HepG2 (cell line): Measurements from ENCODE around the gene QPCT. TPM values are rescaled to one million over a fixed set of nuclear protein-coding genes. Genes with fewer than 3 reads are reported as not detected.

Source experiments
- ARID4A ChIP-seq: sonication (generic); formaldehyde crosslinking; IDR thresholded peaks from 2 replicates; pipeline ENCODE4 v1.5.0; 2020; ENCODE audit warnings: mild to moderate bottlenecking, missing genetic modification reagents, borderline replicate concordance
- BCL3 ChIP-seq: sonication (generic); formaldehyde crosslinking; IDR thresholded peaks from 2 replicates; pipeline ENCODE4 v1.5.1; 2020; ENCODE audit warnings: mild to moderate bottlenecking, missing genetic modification reagents, moderate library complexity
- CCDC6 ChIP-seq: sonication (generic); formaldehyde crosslinking; IDR thresholded peaks from 2 replicates; pipeline ENCODE4 v1.8.1; 2022; ENCODE audit warnings: mild to moderate bottlenecking, missing genetic modification reagents, moderate library complexity
- CHCHD3 ChIP-seq: sonication (generic); formaldehyde crosslinking; IDR thresholded peaks from 2 replicates; pipeline ENCODE4 v1.8.0; 2022; ENCODE audit warnings: mild to moderate bottlenecking, missing genetic modification reagents, moderate library complexity
- FOXK2 ChIP-seq: fragments of 450-650 bp; IDR thresholded peaks from 2 replicates; pipeline ENCODE4 v1.6.1; 2016
- GZF1 ChIP-seq: sonication (generic); formaldehyde crosslinking; IDR thresholded peaks from 2 replicates; pipeline ENCODE4 v1.5.1; 2020; ENCODE audit warnings: mild to moderate bottlenecking, missing genetic modification reagents
- HIVEP1 ChIP-seq: sonication (generic); formaldehyde crosslinking; IDR thresholded peaks from 2 replicates; pipeline ENCODE4 v1.4.0; 2020; ENCODE audit warnings: mild to moderate bottlenecking, missing genetic modification reagents
- HNRNPL ChIP-seq: fragments of 200-400 bp; formaldehyde crosslinking; IDR thresholded peaks from 2 replicates; pipeline ENCODE4 v1.6.1; 2017; ENCODE audit warnings: mild to moderate bottlenecking, low read depth, low read length
- KLF15 ChIP-seq: sonication (generic); formaldehyde crosslinking; IDR thresholded peaks from 2 replicates; pipeline ENCODE4 v1.8.1; 2023; ENCODE audit warnings: borderline replicate concordance, mild to moderate bottlenecking, inconsistent platforms, missing genetic modification reagents, mixed read lengths
- KLF9 ChIP-seq: IDR thresholded peaks from 2 replicates; pipeline ENCODE4 v1.6.1; 2016; ENCODE audit warnings: low read depth
- MIER3 ChIP-seq: IDR thresholded peaks from 2 replicates; pipeline ENCODE4 v1.6.1; 2016; ENCODE audit warnings: missing compliant biosample characterization, borderline replicate concordance
- MXI1 ChIP-seq: IDR thresholded peaks from 3 replicates; pipeline ENCODE4 v1.6.1; 2012; ENCODE audit warnings: low read depth, low read length, inconsistent platforms, borderline replicate concordance
- NFKB2 ChIP-seq: sonication (generic); formaldehyde crosslinking; IDR thresholded peaks from 2 replicates; pipeline ENCODE4 v1.4.0; 2020; ENCODE audit warnings: missing genetic modification reagents, borderline replicate concordance
- PHF21A ChIP-seq: sonication (generic); formaldehyde crosslinking; IDR thresholded peaks from 2 replicates; pipeline ENCODE4 v1.5.0; 2020; ENCODE audit warnings: mild to moderate bottlenecking, missing genetic modification reagents
- RARG ChIP-seq: sonication (generic); formaldehyde crosslinking; IDR thresholded peaks from 2 replicates; pipeline ENCODE4 v1.4.0; 2020; ENCODE audit warnings: low read depth, mild to moderate bottlenecking, missing genetic modification reagents
- RXRB ChIP-seq: IDR thresholded peaks from 2 replicates; pipeline ENCODE4 v1.6.1; 2016; ENCODE audit warnings: borderline replicate concordance, missing genetic modification reagents, missing compliant biosample characterization
- SNRNP70 ChIP-seq: fragments of 200-400 bp; formaldehyde crosslinking; IDR thresholded peaks from 2 replicates; pipeline ENCODE4 v1.6.1; 2017; ENCODE audit warnings: mild to moderate bottlenecking, low read depth, low read length, moderate library complexity
- SPEN ChIP-seq: sonication (generic); formaldehyde crosslinking; IDR thresholded peaks from 2 replicates; pipeline ENCODE4 v1.5.1; 2020; ENCODE audit warnings: low read depth, mild to moderate bottlenecking, missing genetic modification reagents
- ZNF460 ChIP-seq: sonication (generic); formaldehyde crosslinking; IDR thresholded peaks from 2 replicates; pipeline ENCODE4 v1.5.1; 2020; ENCODE audit warnings: missing genetic modification reagents, mild to moderate bottlenecking, borderline replicate concordance
- ZNF883 ChIP-seq: sonication (generic); formaldehyde crosslinking; IDR thresholded peaks from 2 replicates; pipeline ENCODE4 v1.5.1; 2020; ENCODE audit warnings: mild to moderate bottlenecking, missing genetic modification reagents; ENCODE audit errors: not compliant biosample characterization
- ZZZ3 ChIP-seq: sonication (generic); formaldehyde crosslinking; IDR thresholded peaks from 2 replicates; pipeline ENCODE4 v1.4.0; 2020; ENCODE audit warnings: missing genetic modification reagents, mild to moderate bottlenecking, borderline replicate concordance
- polyA plus RNA-seq, 8 experiments: library from polyadenylated mRNA; depleted of rRNA in 3 of 8; stranded (reverse) in 7 of 8; unstranded in 1 of 8; fragments of >200 nt; fragmentation: Illumina TruSeq in 4 of 8; extraction: Trizol in 4 of 8; gene quantifications; 2 replicates each; pipeline versions ENCODE4 v1.2.1 to v1.2.3, GENCODE V29; 2011 to 2016; ENCODE audit warnings: low read depth in 4 of 8, missing spikeins in 1 of 8, mixed read lengths in 1 of 8; ENCODE audit not compliant: insufficient read depth in 1 of 8
- total RNA-seq, 5 experiments: library from RNA; depleted of rRNA; stranded (reverse); fragments of >200 nt; fragmentation: Illumina TruSeq; extraction: Trizol; gene quantifications; 2 replicates each; pipeline ENCODE4 v1.2.3, GENCODE V29; 2016; ENCODE audit warnings: low read depth in 1 of 5
- TF ChIP-seq, protein P1 (sequence below), 2 experiments: sonication (generic) in 1 of 2; formaldehyde crosslinking in 1 of 2; IDR thresholded peaks; 2 replicates each; pipeline versions ENCODE4 v1.4.0 to v1.6.1; 2018 to 2020; ENCODE audit warnings: missing genetic modification reagents in 2 of 2, borderline replicate concordance in 1 of 2, low read depth in 1 of 2, mild to moderate bottlenecking in 1 of 2, missing biosample characterization in 1 of 2

Gene QPCT
- total and polyA plus RNA-seq, 2 of the 13 experiments (the other 11 are each of a cell fraction or from before 2014, with no cell fraction given) = 0.77 to 1.2 TPM

- 0 out of 2 replicates have a peak, but pooled peaks have one; percentile 68 for TF ChIP-seq BCL3 (CRISPR knock-in tag)
- TF ChIP-seq CHCHD3 (CRISPR knock-in tag) = no peak; the same call in 1 of the 2 replicates
- no peak for TF ChIP-seq RXRB (CRISPR knock-in tag)
- TF ChIP-seq ZNF883 = peak; percentile 81
- TF ChIP-seq KLF15 (CRISPR knock-in tag) = no peak
- TF ChIP-seq HIVEP1 (CRISPR knock-in tag) = no peak
- TF ChIP-seq ZZZ3 = no peak
- TF ChIP-seq MXI1 = no peak
- TF ChIP-seq HNRNPL = 0 out of 2 replicates have a peak, but pooled peaks have one; percentile 43
- TF ChIP-seq MIER3 (CRISPR knock-in tag) = no peak
- TF ChIP-seq GZF1 (CRISPR knock-in tag) = no peak
- TF ChIP-seq RARG = no peak
- 0 out of 2 replicates have a peak, but pooled peaks have one; percentile 17 for TF ChIP-seq ARID4A (CRISPR knock-in tag)
- no peak for TF ChIP-seq CCDC6 (CRISPR knock-in tag)
- no peak for TF ChIP-seq ZNF460
- TF ChIP-seq SPEN (CRISPR knock-in tag) = no peak
- no peak for TF ChIP-seq SNRNP70
- TF ChIP-seq KLF9 (CRISPR knock-in tag) = no peak
- no peak for TF ChIP-seq PHF21A (CRISPR knock-in tag)
- TF ChIP-seq FOXK2 = no peak
- no peak; the same call in 1 of the 2 replicates for TF ChIP-seq NFKB2
- TF ChIP-seq, protein P1, sequence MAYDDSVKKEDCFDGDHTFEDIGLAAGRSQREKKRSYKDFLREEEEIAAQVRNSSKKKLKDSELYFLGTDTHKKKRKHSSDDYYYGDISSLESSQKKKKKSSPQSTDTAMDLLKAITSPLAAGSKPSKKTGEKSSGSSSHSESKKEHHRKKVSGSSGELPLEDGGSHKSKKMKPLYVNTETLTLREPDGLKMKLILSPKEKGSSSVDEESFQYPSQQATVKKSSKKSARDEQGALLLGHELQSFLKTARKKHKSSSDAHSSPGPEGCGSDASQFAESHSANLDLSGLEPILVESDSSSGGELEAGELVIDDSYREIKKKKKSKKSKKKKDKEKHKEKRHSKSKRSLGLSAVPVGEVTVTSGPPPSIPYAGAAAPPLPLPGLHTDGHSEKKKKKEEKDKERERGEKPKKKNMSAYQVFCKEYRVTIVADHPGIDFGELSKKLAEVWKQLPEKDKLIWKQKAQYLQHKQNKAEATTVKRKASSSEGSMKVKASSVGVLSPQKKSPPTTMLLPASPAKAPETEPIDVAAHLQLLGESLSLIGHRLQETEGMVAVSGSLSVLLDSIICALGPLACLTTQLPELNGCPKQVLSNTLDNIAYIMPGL (CRISPR knock-in tag; IDR thresholded peaks at IDR 0.05; ENCODE audit: borderline replicate concordance in 1 of 2, low read depth in 1 of 2) = no peak
Observed at GRCh38 chr2:37344453-37345361, at the start of gene QPCT (continued).
